HuH-7.5 (cell line): Measurements from ENCODE around the gene MPP7.
"Not testable (repeated sequence)": the region's sequence is repeated elsewhere in the genome, so short reads cannot be mapped to it uniquely, and the experiment has no call there.

Experiments
- DNase-seq: peaks from one replicate; pipeline ENCODE4 v3.0.0; 2011; ENCODE audit warnings: low spot score

Gene MPP7

GRCh38 chr10:28302638-28303488 is at the start of gene MPP7:
MPP7 (minus strand) TSS chr10:28303064; CDS start chr10:28238604, 64,460 bp downstream.
- peak; percentile 92 for DNase-seq

DNA sequence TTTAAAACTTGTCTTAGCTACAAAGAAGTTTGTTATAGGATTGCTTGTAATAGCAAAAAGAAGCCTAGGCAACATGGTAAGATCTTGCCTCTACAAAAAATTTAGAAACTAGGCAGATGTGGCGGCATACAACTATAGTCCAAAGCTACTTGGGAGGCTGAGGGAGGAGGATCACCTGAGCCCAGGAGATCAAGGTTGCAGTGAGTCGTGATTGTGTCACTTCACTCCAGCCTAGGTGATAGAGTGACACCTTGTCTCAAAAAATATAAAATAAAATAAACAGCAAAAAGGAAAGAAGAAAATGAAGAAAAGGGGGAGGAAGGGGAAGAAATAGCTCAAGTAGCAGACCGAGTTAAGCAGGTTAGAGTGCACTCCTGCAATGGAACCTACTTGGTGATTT is 47.0 kb upstream of the MPP7 start:
- DNase-seq = no peak

- no peak for DNase-seq
These were observed 41.4 kb upstream of the MPP7 start for GRCh38 chr10:28343987-28344895.

DNA sequence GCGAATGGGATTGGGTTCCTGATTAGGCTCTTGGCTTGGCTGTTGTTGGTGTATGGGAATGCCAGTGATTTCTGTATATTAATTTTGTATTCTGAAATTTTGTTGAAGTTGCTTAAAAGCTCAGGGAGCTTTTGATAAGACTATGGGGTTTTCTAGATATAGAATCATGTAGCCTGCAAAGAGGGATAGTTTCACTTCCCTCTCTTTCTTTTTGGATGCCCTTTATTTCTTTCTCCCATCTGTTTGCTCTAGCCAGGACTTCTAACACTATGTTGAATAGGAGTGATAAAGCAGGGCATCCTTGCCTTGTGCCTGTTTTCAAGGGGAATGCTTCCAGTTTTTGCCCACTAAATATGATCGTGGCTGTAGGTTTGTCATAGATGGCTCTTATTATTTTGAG is 40.4 kb upstream of the MPP7 start:
- no peak for DNase-seq

DNA sequence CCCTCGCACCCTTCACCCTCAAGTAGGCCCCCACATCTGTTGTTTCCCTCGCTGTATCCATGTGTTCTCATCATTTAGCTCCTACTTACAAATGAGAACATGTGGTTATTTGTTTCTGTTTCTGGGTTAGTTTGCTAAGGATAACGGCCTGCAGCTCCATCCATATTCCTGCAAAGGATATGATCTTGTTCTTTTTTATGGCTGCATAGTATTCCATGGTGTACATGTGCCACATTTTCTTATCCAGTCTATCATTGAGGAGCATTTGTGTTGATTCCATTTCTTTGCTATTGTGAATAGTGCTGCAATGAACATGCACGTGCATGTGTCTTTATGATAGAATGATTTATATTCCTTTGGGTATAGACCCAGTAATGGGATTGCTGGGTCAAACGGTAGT is 38.8 kb upstream of the MPP7 start:
- not testable (repeated sequence) for DNase-seq

- no peak for DNase-seq
These were observed 29.9 kb upstream of the MPP7 start for GRCh38 chr10:28332726-28333125.

- DNase-seq = no peak
These were observed 29.0 kb upstream of the MPP7 start for GRCh38 chr10:28331841-28332240.

DNA sequence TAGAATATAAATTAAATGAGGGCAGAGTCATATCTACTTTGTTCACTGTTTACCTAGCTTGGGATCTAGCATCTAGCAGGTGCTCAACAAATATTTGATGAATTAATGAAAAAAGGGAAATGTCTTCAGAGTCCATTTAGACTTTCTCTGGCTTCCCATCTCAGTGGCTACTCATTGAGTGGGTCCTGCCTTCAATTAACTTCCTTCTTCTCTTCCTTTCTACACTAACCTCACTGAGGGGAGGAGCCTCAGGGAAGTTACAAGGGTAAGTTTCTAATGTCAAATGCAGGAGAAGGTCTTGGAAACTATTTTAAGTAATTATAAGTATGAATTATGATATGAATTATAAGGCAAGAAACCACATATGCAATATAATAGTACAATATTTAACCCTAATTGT is 28.2 kb upstream of the MPP7 start:
- DNase-seq = no peak

- DNase-seq = no peak
These were observed 25.5 kb upstream of the MPP7 start for GRCh38 chr10:28328346-28328745.

- no peak for DNase-seq
These were observed 24.6 kb upstream of the MPP7 start for GRCh38 chr10:28327491-28327880.

DNA sequence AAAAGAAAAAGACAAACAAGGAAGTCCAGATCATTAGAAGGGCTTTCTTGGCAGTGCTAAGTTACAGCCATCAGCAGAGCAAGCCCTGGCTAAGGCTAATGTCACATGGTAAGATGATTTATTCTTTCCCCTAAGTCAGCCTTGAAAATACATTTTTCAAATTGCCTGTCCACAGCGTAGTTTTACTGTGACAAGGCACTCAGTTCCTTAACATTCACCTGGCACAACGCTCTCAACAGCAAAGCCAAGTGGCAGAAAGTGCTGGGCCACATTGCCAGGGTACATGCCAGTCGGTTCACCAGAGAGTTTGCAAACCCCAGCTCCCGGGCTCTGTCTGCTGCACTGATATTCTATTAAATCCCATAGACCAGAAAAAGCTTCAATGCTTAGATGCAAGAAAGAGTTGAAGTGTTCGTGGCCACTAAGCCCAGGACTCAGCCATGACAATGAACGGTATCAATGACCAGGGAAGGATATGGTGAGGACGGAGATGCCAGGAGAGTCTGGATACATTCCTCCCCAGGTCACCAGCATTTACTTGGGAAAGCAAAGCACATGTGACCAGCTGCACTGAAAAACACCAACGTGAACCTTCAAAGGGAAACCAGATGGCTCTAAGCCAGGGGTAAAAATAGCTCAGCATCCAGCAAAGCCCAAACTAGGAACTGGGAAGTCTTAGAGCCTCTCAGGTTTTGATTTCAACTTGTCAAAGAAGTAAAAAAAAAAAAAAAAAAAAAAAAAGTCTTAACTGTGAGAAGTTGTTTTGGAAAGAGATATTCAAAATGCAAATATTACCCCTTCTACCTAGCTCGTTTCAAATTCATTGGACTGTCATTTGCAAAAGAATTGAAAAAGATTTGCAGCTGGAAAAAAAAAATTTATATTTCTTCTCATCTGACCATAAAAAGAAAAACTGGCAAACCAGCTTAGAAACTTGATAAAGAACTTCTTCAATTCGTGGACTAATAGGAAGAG is 23.9 kb upstream of the MPP7 start:
- no peak for DNase-seq

- DNase-seq = no peak
These were observed 17.9 kb upstream of the MPP7 start for GRCh38 chr10:28320799-28321198.

GRCh38 chr10:28320090-28320489 is 17.2 kb upstream of the MPP7 start:
- DNase-seq = no peak

DNA sequence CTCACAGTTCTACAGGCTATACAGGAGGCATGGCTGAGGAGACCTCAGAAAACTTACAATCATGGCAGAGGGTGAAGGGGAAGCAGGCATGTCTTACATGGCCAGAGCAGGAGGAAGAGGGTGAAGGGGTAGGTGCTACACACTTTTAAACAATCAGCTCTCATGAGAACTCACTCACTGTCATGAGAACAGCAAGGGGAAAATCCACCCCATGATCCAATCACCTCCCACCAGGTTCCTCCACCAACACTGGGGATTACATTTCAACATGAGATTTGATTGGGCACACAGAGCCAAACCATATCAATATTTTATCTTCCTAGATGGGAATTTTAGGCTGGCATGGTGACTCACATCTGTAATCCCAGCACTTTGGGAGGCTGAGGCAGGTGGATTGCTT is 16.2 kb upstream of the MPP7 start:
- not testable (repeated sequence) for DNase-seq

- no peak for DNase-seq
These were observed 15.8 kb upstream of the MPP7 start for GRCh38 chr10:28318626-28319025.

DNA sequence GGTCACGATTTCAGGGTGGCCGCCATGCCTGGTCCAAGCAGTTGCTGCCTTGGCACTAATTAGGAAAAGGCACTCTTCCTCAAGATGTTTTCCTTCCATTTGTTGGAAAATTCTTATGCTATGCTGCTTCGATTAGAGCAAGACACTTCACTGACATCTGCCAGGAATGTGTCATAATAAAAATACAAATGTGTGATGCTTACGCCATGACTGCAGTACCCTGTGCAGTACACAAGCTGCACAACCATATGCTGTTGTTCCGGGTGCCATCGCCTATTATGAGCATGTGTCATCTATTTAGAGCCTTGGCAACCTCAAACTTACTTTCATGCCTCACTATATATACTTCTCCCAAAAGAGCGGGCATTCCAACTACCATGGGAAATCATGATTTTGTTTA is 14.9 kb upstream of the MPP7 start:
- DNase-seq = no peak

DNA sequence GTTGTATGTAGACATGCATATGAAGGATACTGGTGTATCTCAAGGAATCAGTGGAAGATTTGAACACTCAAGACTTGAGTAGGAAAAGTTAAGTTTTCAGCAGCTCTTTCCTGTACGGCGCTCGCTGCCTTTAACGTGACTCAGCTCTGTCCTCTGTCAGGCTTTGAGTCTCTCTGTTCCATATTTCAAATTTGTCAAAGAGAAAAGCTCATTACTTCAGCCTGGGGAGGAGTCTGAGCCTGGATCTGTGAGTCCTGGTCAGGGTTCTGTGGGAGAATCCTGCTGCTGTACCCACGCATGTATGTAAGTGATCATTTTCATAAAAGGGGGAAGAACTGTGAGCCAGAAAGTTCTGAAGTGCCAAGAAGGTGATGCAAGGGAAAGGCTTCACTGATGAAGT is 13.8 kb upstream of the MPP7 start:
- DNase-seq = no peak

- DNase-seq = no peak
These were observed 12.3 kb upstream of the MPP7 start for GRCh38 chr10:28315140-28315539.

DNA sequence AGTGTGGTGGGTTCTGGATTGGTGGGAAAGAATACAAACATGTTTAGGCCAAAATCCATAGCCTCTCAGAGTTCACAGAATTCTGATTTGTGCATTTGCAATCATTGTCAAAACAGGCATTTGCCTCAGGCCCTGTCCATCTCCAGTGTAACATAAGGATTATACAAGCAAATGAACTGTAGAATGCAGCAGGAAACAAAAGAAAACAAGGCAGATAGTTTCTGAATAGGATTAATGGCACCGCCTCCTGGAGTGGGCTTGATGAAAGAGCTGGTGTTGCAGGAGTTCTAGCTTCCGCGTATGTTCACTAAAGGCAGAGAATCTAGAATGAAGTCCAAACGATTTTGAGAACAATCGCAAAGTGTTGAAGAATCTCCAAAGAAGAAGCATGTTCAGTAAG is 11.3 kb upstream of the MPP7 start:
- no peak for DNase-seq

DNA sequence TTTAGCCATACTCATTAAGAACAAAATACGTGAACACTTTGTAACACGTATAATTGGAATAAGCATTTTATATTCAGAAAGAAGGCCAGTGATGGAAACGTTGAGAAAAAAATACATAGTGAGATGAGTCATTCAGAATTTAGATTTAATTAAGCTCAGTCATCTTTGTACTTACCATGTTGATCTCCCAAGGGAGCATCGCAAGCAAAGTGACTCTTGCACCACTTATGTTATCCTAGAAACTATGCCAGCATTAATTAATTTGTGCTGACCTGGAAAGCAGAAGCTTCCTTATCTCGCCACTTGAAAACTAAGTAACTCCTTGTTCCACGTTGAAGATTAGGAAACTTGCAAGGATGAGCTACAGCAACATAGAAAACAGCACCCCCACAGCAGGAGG is 9.7 kb upstream of the MPP7 start:
- no peak for DNase-seq

DNA sequence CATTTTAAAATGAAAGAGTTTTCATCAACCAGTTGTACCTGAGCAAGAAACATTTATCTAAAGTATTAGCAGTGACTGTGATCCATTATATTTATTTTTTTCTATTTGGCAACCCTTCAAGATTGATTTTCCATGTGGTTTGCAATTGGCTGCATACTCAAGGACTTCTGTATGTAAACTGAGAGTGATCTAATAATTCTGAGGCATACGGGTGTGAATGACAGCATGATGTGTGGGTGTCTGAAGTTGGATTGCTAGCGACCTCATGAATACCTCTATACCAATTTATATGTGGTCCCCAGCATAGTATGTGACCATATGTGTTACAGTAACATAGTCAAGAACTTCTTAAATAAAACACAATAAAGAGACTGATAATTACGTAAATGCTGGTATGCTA is 8.2 kb upstream of the MPP7 start:
- DNase-seq = no peak

- no peak for DNase-seq
These were observed 4.4 kb upstream of the MPP7 start for GRCh38 chr10:28307267-28307666.
